SK-N-SH (cell line): ENCODE data around the gene SMYD3.

ENCODE experiments used
- EZH2phosphoT487 ChIP-seq: fragments of 200-600 bp; sonication (generic); IDR thresholded peaks from 2 replicates; pipeline ENCODE4 v1.6.1; 2017; ENCODE audit warnings: low read depth, mixed run types, mild to moderate bottlenecking, antibody characterized with exemption, moderate library complexity, borderline replicate concordance
- POLR2AphosphoS5 ChIP-seq: IDR thresholded peaks from 2 replicates; pipeline ENCODE4 v1.6.1; 2012; ENCODE audit warnings: low read depth, low read length
- TF ChIP-seq, protein P1 (sequence below): fragments of 200-600 bp; sonication (generic); IDR thresholded peaks from 2 replicates; pipeline ENCODE4 v1.6.1; 2017; ENCODE audit warnings: antibody characterized with exemption, mild to moderate bottlenecking, moderate library complexity
- TF ChIP-seq, protein P2 (sequence below): fragments of 150-350 bp; IDR thresholded peaks from 2 replicates; pipeline ENCODE4 v1.6.1; 2016; ENCODE audit warnings: mild to moderate bottlenecking, low read depth, low read length

GRCh38 chr1:246383791-246384190, 123.3 kb downstream of the SMYD3 start:
- TF ChIP-seq, protein P1, sequence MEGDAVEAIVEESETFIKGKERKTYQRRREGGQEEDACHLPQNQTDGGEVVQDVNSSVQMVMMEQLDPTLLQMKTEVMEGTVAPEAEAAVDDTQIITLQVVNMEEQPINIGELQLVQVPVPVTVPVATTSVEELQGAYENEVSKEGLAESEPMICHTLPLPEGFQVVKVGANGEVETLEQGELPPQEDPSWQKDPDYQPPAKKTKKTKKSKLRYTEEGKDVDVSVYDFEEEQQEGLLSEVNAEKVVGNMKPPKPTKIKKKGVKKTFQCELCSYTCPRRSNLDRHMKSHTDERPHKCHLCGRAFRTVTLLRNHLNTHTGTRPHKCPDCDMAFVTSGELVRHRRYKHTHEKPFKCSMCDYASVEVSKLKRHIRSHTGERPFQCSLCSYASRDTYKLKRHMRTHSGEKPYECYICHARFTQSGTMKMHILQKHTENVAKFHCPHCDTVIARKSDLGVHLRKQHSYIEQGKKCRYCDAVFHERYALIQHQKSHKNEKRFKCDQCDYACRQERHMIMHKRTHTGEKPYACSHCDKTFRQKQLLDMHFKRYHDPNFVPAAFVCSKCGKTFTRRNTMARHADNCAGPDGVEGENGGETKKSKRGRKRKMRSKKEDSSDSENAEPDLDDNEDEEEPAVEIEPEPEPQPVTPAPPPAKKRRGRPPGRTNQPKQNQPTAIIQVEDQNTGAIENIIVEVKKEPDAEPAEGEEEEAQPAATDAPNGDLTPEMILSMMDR, result no peak
- TF ChIP-seq POLR2AphosphoS5, result no peak
- no peak for TF ChIP-seq EZH2phosphoT487
- TF ChIP-seq, protein P2, sequence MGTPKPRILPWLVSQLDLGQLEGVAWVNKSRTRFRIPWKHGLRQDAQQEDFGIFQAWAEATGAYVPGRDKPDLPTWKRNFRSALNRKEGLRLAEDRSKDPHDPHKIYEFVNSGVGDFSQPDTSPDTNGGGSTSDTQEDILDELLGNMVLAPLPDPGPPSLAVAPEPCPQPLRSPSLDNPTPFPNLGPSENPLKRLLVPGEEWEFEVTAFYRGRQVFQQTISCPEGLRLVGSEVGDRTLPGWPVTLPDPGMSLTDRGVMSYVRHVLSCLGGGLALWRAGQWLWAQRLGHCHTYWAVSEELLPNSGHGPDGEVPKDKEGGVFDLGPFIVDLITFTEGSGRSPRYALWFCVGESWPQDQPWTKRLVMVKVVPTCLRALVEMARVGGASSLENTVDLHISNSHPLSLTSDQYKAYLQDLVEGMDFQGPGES, result no peak
